Gastrocnemius medialis (tissue), 4 donors: ENCODE results near the gene CACNA1H.

ENCODE experiments used
- CTCF ChIP-seq, 5 experiments: fragments of 450-650 bp in 3 of 5; fragments of 200-600 bp in 2 of 5; sonication (generic) in 2 of 5; IDR thresholded peaks in 4 of 5; conservative IDR thresholded peaks in 1 of 5; 1 replicate in 4 of 5; 2 replicates in 1 of 5; pipeline ENCODE4 v1.5.1; 2016 to 2019; ENCODE audit warnings: antibody characterized with exemption in 5 of 5, mild to moderate bottlenecking in 3 of 5, moderate library complexity in 3 of 5
- POLR2A ChIP-seq, 2 donors: fragments of 450-650 bp; IDR thresholded peaks; one replicate each; pipeline ENCODE4 v1.6.1; 2017; ENCODE audit warnings: antibody characterized with exemption in 2 of 2, mild to moderate bottlenecking in 2 of 2, moderate library complexity in 2 of 2

DNA sequence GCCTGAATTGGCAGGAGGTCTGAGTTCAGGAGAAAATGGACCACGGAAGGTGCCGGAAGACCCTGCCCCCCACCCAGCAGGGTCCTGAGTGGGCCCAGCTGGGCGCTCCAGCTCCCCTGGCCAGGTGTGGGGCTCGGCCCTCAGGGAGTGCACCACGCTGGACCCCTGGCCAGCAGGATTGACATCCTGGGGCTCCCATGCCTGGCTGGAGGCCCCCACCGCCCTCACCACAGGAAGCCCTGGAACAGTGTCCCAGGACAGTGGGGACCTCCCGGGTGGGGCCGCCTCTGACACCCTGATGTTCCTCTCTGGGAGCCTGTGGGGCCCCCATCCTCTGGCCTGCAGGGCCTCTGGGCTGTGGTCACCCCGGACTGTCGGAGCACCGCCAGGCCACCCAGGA, 28.1 kb upstream of the CACNA1H start:
- TF ChIP-seq CTCF (IDR thresholded peaks at IDR 0.05 in 4 of 5, conservative IDR thresholded peaks at IDR 0.05 in 1 of 5) (no peak), POLR2A (IDR thresholded peaks at IDR 0.05) (no peak)
